HepG2 (cell line): ENCODE data around the gene KRCC1. TPM values are rescaled to one million over a fixed set of nuclear protein-coding genes. Genes with fewer than 3 reads are reported as not detected.
A peak's percentile ranks its signal among the peaks of the same experiment; 100 is the strongest.

ENCODE experiments used
- ARHGAP35 ChIP-seq: sonication (generic); formaldehyde crosslinking; IDR thresholded peaks from 2 replicates; pipeline ENCODE4 v1.9.0; 2022; ENCODE audit warnings: mild to moderate bottlenecking, inconsistent platforms, moderate library complexity, missing genetic modification reagents, borderline replicate concordance
- CREB1 ChIP-seq, 2 experiments: fragments of 450-650 bp in 1 of 2; IDR thresholded peaks; 2 replicates each; pipeline ENCODE4 v1.6.1; 2016 to 2017; ENCODE audit warnings: control low read depth in 1 of 2, mild to moderate bottlenecking in 1 of 2, missing compliant biosample characterization in 1 of 2, missing genetic modification characterization in 1 of 2
- CREM ChIP-seq, 2 experiments: sonication (generic) in 1 of 2; formaldehyde crosslinking in 1 of 2; IDR thresholded peaks; 2 replicates each; pipeline versions ENCODE4 v1.4.0 to v1.6.1; 2016 to 2020; ENCODE audit warnings: antibody characterized with exemption in 1 of 2, mild to moderate bottlenecking in 1 of 2, missing genetic modification reagents in 1 of 2
- FOSL2 ChIP-seq: sonication (generic); formaldehyde crosslinking; IDR thresholded peaks from 2 replicates; pipeline ENCODE4 v1.4.0; 2020; ENCODE audit warnings: missing genetic modification reagents
- KMT2B ChIP-seq: IDR thresholded peaks from 2 replicates; pipeline ENCODE4 v1.6.1; 2016; ENCODE audit warnings: missing genetic modification reagents, missing compliant biosample characterization
- LCORL ChIP-seq, 2 experiments: fragments of 450-650 bp in 1 of 2; sonication (generic) in 1 of 2; formaldehyde crosslinking in 1 of 2; IDR thresholded peaks; 2 replicates each; pipeline versions ENCODE4 v1.5.0 to v1.6.1; 2017 to 2020; ENCODE audit warnings: antibody characterized with exemption in 1 of 2, missing genetic modification reagents in 1 of 2
- RARA ChIP-seq: IDR thresholded peaks from 2 replicates; pipeline ENCODE4 v1.6.1; 2016; ENCODE audit warnings: missing genetic modification reagents, missing compliant biosample characterization
- SMAD3 ChIP-seq: sonication (generic); formaldehyde crosslinking; IDR thresholded peaks from 2 replicates; pipeline ENCODE4 v1.4.0; 2020; ENCODE audit warnings: missing genetic modification reagents
- SOX6 ChIP-seq, 2 experiments: fragments of 450-650 bp in 1 of 2; sonication (generic) in 1 of 2; formaldehyde crosslinking in 1 of 2; IDR thresholded peaks; 2 replicates each; pipeline versions ENCODE4 v1.4.0 to v1.6.1; 2017 to 2020; ENCODE audit warnings: antibody characterized with exemption in 1 of 2, mild to moderate bottlenecking in 1 of 2, missing genetic modification reagents in 1 of 2
- ZFP36L1 ChIP-seq: sonication (generic); formaldehyde crosslinking; IDR thresholded peaks from 2 replicates; pipeline ENCODE4 v1.8.0; 2022; ENCODE audit warnings: mild to moderate bottlenecking, missing genetic modification reagents, moderate library complexity
- ZFP62 ChIP-seq: sonication (generic); formaldehyde crosslinking; IDR thresholded peaks from 2 replicates; pipeline ENCODE4 v1.4.0; 2020; ENCODE audit warnings: missing genetic modification reagents
- ZFP82 ChIP-seq: sonication (generic); formaldehyde crosslinking; IDR thresholded peaks from 2 replicates; pipeline ENCODE4 v1.5.1; 2020; ENCODE audit warnings: mild to moderate bottlenecking, missing genetic modification reagents, borderline replicate concordance
- ZNF230 ChIP-seq: sonication (generic); formaldehyde crosslinking; IDR thresholded peaks from 2 replicates; pipeline ENCODE4 v1.4.0; 2020; ENCODE audit warnings: mild to moderate bottlenecking, missing genetic modification reagents
- ZNF343 ChIP-seq: sonication (generic); formaldehyde crosslinking; IDR thresholded peaks from 2 replicates; pipeline ENCODE4 v1.4.0; 2020; ENCODE audit warnings: mild to moderate bottlenecking, missing genetic modification reagents
- polyA plus RNA-seq, 8 experiments: library from polyadenylated mRNA; depleted of rRNA in 3 of 8; stranded (reverse) in 7 of 8; unstranded in 1 of 8; fragments of >200 nt; fragmentation: Illumina TruSeq in 4 of 8; extraction: Trizol in 4 of 8; gene quantifications; 2 replicates each; pipeline versions ENCODE4 v1.2.1 to v1.2.3, GENCODE V29; 2011 to 2016; ENCODE audit warnings: low read depth in 4 of 8, missing spikeins in 1 of 8, mixed read lengths in 1 of 8; ENCODE audit not compliant: insufficient read depth in 1 of 8
- total RNA-seq, 5 experiments: library from RNA; depleted of rRNA; stranded (reverse); fragments of >200 nt; fragmentation: Illumina TruSeq; extraction: Trizol; gene quantifications; 2 replicates each; pipeline ENCODE4 v1.2.3, GENCODE V29; 2016; ENCODE audit warnings: low read depth in 1 of 5
- TF ChIP-seq, protein P1 (sequence below), 2 experiments: IDR thresholded peaks; 2 replicates each; pipeline ENCODE4 v1.6.1; 2011 to 2012; ENCODE audit warnings: low read length in 2 of 2, borderline replicate concordance in 1 of 2, low read depth in 1 of 2, mild to moderate bottlenecking in 1 of 2, moderate library complexity in 1 of 2
- TF ChIP-seq, protein P2 (sequence below): sonication (generic); formaldehyde crosslinking; IDR thresholded peaks from 2 replicates; pipeline ENCODE4 v1.8.1; 2023; ENCODE audit warnings: missing genetic modification reagents, inconsistent platforms, borderline replicate concordance
- TF ChIP-seq, protein P3 (sequence below): sonication (generic); formaldehyde crosslinking; IDR thresholded peaks from 2 replicates; pipeline ENCODE4 v1.4.0; 2020; ENCODE audit warnings: mild to moderate bottlenecking, missing genetic modification reagents
- TF ChIP-seq, protein P4 (sequence below): sonication (generic); formaldehyde crosslinking; IDR thresholded peaks from 2 replicates; pipeline ENCODE4 v1.4.0; 2020; ENCODE audit warnings: missing genetic modification reagents
- TF ChIP-seq, protein P5 (sequence below): sonication (generic); formaldehyde crosslinking; IDR thresholded peaks from 2 replicates; pipeline ENCODE4 v1.8.1; 2022; ENCODE audit warnings: mild to moderate bottlenecking, missing genetic modification reagents

The KRCC1 gene
- total and polyA plus RNA-seq, 2 of the 13 experiments (the other 11 are each of a cell fraction or from before 2014, with no cell fraction given) = 6.5 to 7.7 TPM

DNA sequence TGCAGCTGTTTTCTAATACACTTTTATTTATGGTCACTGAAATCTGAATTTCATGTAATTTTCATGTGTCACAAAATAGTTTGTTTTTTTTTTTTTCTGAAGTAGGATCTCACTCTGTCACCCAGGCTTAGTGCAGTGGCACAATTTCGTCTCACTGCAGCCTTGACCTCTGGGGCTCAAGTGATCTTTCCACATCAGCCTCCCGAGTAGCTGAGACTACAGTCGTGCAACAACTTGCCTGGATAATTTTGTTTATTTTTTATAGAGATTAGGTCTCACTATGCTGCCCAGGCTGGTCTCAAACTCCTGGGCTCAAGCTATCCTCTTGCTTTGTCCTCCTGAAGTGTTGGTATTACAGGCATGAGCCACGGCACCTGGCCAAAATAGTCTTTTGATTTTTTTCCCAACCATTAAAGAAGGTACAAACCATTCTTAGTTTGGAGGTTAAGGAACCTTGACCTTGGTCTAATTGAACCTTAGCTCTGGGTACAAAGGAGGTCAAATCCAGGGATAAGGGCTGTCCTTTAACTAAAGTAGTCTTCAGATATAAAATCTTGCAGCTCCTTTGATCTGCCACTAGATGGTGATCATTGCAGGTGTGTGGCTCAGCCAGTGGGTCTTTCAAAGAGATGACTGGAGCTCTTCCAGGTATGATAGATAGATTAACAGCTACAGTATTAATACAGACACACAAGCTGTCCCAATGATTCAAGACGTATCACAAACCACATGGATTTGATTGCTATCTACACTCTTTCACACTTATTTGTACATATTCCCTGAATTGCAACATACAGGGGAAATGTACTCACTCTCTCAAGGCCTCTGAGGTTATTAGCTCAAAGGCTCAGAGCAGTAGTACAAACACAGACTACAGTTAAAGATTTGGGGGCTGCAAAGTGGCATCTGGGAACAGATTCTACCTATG lies 4.7 kb upstream of the KRCC1 start (continued):
- TF ChIP-seq, protein P1, sequence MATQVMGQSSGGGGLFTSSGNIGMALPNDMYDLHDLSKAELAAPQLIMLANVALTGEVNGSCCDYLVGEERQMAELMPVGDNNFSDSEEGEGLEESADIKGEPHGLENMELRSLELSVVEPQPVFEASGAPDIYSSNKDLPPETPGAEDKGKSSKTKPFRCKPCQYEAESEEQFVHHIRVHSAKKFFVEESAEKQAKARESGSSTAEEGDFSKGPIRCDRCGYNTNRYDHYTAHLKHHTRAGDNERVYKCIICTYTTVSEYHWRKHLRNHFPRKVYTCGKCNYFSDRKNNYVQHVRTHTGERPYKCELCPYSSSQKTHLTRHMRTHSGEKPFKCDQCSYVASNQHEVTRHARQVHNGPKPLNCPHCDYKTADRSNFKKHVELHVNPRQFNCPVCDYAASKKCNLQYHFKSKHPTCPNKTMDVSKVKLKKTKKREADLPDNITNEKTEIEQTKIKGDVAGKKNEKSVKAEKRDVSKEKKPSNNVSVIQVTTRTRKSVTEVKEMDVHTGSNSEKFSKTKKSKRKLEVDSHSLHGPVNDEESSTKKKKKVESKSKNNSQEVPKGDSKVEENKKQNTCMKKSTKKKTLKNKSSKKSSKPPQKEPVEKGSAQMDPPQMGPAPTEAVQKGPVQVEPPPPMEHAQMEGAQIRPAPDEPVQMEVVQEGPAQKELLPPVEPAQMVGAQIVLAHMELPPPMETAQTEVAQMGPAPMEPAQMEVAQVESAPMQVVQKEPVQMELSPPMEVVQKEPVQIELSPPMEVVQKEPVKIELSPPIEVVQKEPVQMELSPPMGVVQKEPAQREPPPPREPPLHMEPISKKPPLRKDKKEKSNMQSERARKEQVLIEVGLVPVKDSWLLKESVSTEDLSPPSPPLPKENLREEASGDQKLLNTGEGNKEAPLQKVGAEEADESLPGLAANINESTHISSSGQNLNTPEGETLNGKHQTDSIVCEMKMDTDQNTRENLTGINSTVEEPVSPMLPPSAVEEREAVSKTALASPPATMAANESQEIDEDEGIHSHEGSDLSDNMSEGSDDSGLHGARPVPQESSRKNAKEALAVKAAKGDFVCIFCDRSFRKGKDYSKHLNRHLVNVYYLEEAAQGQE (IDR thresholded peaks at IDR 0.05; ENCODE audit: borderline replicate concordance in 1 of 2, low read depth in 1 of 2, low read length in 2 of 2) = no peak
- no peak for TF ChIP-seq ARHGAP35 (CRISPR knock-in tag)
- TF ChIP-seq LCORL (IDR thresholded peaks at IDR 0.05) = no peak
- TF ChIP-seq LCORL (CRISPR knock-in tag; IDR thresholded peaks at IDR 0.05) = peak; percentile 26; the same call in 1 of the 2 replicates
- peak; percentile 61; the same call in 1 of the 2 replicates for TF ChIP-seq CREM (IDR thresholded peaks at IDR 0.05)
- TF ChIP-seq CREM (CRISPR knock-in tag; IDR thresholded peaks at IDR 0.05) = no peak
- peak; percentile 74 for TF ChIP-seq SMAD3 (CRISPR knock-in tag)
- 0 out of 2 replicates have a peak, but pooled peaks have one; percentile 5 for TF ChIP-seq FOSL2 (CRISPR knock-in tag)
- TF ChIP-seq ZFP36L1 (CRISPR knock-in tag) = no peak
- no peak for TF ChIP-seq SOX6 (IDR thresholded peaks at IDR 0.05)
- peak; percentile 57 for TF ChIP-seq SOX6 (CRISPR knock-in tag; IDR thresholded peaks at IDR 0.05)
- TF ChIP-seq CREB1 (IDR thresholded peaks at IDR 0.05) = no peak
- peak; percentile 43; the same call in 1 of the 2 replicates for TF ChIP-seq CREB1 (CRISPR knock-in tag; IDR thresholded peaks at IDR 0.05)
- no peak for TF ChIP-seq ZFP82 (CRISPR knock-in tag)
- TF ChIP-seq RARA (CRISPR knock-in tag) = peak; percentile 13; the same call in 1 of the 2 replicates
- no peak for TF ChIP-seq ZNF343
- TF ChIP-seq KMT2B (CRISPR knock-in tag) = no peak
- TF ChIP-seq, protein P2, sequence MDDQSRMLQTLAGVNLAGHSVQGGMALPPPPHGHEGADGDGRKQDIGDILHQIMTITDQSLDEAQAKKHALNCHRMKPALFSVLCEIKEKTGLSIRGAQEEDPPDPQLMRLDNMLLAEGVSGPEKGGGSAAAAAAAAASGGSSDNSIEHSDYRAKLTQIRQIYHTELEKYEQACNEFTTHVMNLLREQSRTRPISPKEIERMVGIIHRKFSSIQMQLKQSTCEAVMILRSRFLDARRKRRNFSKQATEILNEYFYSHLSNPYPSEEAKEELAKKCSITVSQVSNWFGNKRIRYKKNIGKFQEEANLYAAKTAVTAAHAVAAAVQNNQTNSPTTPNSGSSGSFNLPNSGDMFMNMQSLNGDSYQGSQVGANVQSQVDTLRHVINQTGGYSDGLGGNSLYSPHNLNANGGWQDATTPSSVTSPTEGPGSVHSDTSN = no peak
- TF ChIP-seq ZFP62 (CRISPR knock-in tag) = no peak
- no peak for TF ChIP-seq ZNF230
- TF ChIP-seq, protein P3, sequence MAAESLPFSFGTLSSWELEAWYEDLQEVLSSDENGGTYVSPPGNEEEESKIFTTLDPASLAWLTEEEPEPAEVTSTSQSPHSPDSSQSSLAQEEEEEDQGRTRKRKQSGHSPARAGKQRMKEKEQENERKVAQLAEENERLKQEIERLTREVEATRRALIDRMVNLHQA (CRISPR knock-in tag) = no peak
- TF ChIP-seq, protein P4, sequence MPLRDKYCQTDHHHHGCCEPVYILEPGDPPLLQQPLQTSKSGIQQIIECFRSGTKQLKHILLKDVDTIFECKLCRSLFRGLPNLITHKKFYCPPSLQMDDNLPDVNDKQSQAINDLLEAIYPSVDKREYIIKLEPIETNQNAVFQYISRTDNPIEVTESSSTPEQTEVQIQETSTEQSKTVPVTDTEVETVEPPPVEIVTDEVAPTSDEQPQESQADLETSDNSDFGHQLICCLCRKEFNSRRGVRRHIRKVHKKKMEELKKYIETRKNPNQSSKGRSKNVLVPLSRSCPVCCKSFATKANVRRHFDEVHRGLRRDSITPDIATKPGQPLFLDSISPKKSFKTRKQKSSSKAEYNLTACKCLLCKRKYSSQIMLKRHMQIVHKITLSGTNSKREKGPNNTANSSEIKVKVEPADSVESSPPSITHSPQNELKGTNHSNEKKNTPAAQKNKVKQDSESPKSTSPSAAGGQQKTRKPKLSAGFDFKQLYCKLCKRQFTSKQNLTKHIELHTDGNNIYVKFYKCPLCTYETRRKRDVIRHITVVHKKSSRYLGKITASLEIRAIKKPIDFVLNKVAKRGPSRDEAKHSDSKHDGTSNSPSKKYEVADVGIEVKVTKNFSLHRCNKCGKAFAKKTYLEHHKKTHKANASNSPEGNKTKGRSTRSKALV (CRISPR knock-in tag) = peak; percentile 54; the same call in 1 of the 2 replicates
- TF ChIP-seq, protein P5, sequence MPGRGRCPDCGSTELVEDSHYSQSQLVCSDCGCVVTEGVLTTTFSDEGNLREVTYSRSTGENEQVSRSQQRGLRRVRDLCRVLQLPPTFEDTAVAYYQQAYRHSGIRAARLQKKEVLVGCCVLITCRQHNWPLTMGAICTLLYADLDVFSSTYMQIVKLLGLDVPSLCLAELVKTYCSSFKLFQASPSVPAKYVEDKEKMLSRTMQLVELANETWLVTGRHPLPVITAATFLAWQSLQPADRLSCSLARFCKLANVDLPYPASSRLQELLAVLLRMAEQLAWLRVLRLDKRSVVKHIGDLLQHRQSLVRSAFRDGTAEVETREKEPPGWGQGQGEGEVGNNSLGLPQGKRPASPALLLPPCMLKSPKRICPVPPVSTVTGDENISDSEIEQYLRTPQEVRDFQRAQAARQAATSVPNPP = no peak
